H1 (cell line): ENCODE results near the gene PPP2R3A.

Source experiments
- CREB1 ChIP-seq: IDR thresholded peaks from 2 replicates; pipeline ENCODE4 v1.6.1; 2012; ENCODE audit warnings: inconsistent platforms
- EP300 ChIP-seq, 2 experiments: IDR thresholded peaks; 1 replicate in 1 of 2; 2 replicates in 1 of 2; pipeline ENCODE4 v1.6.1; 2011 to 2012; ENCODE audit warnings: low read depth in 2 of 2, low read length in 2 of 2, mild to moderate bottlenecking in 2 of 2, borderline replicate concordance in 1 of 2, inconsistent platforms in 1 of 2, moderate library complexity in 1 of 2
- JUND ChIP-seq: IDR thresholded peaks from 2 replicates; pipeline ENCODE4 v1.6.1; 2011; ENCODE audit warnings: mild to moderate bottlenecking, improper control_type of control experiment, low read length
- KDM5A ChIP-seq: fragments of 200-600 bp; IDR thresholded peaks from 2 replicates; pipeline ENCODE4 v1.7.1; 2012; ENCODE audit warnings: mild to moderate bottlenecking, low read length, inconsistent platforms, mixed read lengths
- POLR2A ChIP-seq, 2 experiments: IDR thresholded peaks; 1 replicate in 1 of 2; 2 replicates in 1 of 2; pipeline ENCODE4 v1.6.1; 2011; ENCODE audit warnings: low read depth in 2 of 2, low read length in 2 of 2, mild to moderate bottlenecking in 2 of 2; ENCODE audit errors: control extremely low read depth in 1 of 2
- POLR2AphosphoS5 ChIP-seq: IDR thresholded peaks from 2 replicates; pipeline ENCODE4 v1.6.1; 2011; ENCODE audit warnings: low read depth, low read length
- POU5F1 ChIP-seq: IDR thresholded peaks from 2 replicates; pipeline ENCODE4 v1.6.1; 2011; ENCODE audit warnings: low read depth, mild to moderate bottlenecking, low read length, moderate library complexity
- TAF1 ChIP-seq: IDR thresholded peaks from 2 replicates; pipeline ENCODE4 v1.6.1; 2011; ENCODE audit warnings: mild to moderate bottlenecking, low read depth, low read length
- TAF7 ChIP-seq: optimal IDR thresholded peaks from 2 replicates; pipeline ENCODE3; 2011; ENCODE audit warnings: low read depth, mild to moderate bottlenecking, inconsistent platforms, low read length, moderate library complexity, borderline replicate concordance
- YY1 ChIP-seq: IDR thresholded peaks from 2 replicates; pipeline ENCODE4 v1.6.1; 2011; ENCODE audit warnings: low read depth, mild to moderate bottlenecking, low read length
- TF ChIP-seq, protein P1 (sequence below), 3 experiments: IDR thresholded peaks; 1 replicate in 2 of 3; 2 replicates in 1 of 3; pipeline versions ENCODE4 v1.5.1 to v1.6.1; 2011; ENCODE audit warnings: low read length in 3 of 3, mild to moderate bottlenecking in 3 of 3, inconsistent platforms in 2 of 3, low read depth in 1 of 3, moderate library complexity in 1 of 3; ENCODE audit not compliant: insufficient read depth in 1 of 3; ENCODE audit errors: control extremely low read depth in 1 of 3
- TF ChIP-seq, protein P2 (sequence below): fragments of 300-600 bp; sonication (generic); IDR thresholded peaks from 2 replicates; pipeline ENCODE4 v1.7.1; 2012; ENCODE audit warnings: low read length, moderate library complexity, mild to moderate bottlenecking, inconsistent platforms; ENCODE audit not compliant: insufficient replicate concordance

DNA sequence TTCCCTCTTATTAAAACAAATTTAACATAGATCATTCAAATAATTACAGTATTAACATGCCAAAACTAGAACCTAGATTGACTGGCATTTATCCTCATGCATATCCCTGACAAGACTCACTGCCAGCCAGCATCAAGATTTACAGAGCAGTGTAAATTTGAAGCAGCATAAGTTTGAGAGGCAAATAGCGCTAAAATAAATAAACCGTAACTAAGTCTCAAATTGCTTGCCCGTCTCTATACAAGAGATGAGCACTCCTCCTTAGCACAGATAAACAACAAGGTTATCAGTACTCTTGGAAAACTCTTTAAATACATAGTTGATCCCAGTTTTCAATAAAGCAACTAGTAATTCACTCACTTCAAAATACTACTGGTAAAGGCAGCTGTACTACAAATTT is 201.0 kb downstream of the PPP2R3A start:
- TF ChIP-seq, protein P1, sequence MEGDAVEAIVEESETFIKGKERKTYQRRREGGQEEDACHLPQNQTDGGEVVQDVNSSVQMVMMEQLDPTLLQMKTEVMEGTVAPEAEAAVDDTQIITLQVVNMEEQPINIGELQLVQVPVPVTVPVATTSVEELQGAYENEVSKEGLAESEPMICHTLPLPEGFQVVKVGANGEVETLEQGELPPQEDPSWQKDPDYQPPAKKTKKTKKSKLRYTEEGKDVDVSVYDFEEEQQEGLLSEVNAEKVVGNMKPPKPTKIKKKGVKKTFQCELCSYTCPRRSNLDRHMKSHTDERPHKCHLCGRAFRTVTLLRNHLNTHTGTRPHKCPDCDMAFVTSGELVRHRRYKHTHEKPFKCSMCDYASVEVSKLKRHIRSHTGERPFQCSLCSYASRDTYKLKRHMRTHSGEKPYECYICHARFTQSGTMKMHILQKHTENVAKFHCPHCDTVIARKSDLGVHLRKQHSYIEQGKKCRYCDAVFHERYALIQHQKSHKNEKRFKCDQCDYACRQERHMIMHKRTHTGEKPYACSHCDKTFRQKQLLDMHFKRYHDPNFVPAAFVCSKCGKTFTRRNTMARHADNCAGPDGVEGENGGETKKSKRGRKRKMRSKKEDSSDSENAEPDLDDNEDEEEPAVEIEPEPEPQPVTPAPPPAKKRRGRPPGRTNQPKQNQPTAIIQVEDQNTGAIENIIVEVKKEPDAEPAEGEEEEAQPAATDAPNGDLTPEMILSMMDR (IDR thresholded peaks at IDR 0.05; ENCODE audit: control extremely low read depth in 1 of 3, insufficient read depth in 1 of 3, low read depth in 1 of 3, low read length in 3 of 3) = no peak
- TF ChIP-seq TAF1 (no peak), CREB1 (no peak), KDM5A (no peak), POLR2A (IDR thresholded peaks at IDR 0.05; ENCODE audit: control extremely low read depth in 1 of 2, low read depth in 2 of 2, low read length in 2 of 2) (no peak), JUND (no peak), POU5F1 (no peak), TAF7 (no peak), POLR2AphosphoS5 (no peak), YY1 (no peak), EP300 (IDR thresholded peaks at IDR 0.05; ENCODE audit: borderline replicate concordance in 1 of 2, low read depth in 2 of 2, low read length in 2 of 2) (no peak)
- TF ChIP-seq, protein P2, sequence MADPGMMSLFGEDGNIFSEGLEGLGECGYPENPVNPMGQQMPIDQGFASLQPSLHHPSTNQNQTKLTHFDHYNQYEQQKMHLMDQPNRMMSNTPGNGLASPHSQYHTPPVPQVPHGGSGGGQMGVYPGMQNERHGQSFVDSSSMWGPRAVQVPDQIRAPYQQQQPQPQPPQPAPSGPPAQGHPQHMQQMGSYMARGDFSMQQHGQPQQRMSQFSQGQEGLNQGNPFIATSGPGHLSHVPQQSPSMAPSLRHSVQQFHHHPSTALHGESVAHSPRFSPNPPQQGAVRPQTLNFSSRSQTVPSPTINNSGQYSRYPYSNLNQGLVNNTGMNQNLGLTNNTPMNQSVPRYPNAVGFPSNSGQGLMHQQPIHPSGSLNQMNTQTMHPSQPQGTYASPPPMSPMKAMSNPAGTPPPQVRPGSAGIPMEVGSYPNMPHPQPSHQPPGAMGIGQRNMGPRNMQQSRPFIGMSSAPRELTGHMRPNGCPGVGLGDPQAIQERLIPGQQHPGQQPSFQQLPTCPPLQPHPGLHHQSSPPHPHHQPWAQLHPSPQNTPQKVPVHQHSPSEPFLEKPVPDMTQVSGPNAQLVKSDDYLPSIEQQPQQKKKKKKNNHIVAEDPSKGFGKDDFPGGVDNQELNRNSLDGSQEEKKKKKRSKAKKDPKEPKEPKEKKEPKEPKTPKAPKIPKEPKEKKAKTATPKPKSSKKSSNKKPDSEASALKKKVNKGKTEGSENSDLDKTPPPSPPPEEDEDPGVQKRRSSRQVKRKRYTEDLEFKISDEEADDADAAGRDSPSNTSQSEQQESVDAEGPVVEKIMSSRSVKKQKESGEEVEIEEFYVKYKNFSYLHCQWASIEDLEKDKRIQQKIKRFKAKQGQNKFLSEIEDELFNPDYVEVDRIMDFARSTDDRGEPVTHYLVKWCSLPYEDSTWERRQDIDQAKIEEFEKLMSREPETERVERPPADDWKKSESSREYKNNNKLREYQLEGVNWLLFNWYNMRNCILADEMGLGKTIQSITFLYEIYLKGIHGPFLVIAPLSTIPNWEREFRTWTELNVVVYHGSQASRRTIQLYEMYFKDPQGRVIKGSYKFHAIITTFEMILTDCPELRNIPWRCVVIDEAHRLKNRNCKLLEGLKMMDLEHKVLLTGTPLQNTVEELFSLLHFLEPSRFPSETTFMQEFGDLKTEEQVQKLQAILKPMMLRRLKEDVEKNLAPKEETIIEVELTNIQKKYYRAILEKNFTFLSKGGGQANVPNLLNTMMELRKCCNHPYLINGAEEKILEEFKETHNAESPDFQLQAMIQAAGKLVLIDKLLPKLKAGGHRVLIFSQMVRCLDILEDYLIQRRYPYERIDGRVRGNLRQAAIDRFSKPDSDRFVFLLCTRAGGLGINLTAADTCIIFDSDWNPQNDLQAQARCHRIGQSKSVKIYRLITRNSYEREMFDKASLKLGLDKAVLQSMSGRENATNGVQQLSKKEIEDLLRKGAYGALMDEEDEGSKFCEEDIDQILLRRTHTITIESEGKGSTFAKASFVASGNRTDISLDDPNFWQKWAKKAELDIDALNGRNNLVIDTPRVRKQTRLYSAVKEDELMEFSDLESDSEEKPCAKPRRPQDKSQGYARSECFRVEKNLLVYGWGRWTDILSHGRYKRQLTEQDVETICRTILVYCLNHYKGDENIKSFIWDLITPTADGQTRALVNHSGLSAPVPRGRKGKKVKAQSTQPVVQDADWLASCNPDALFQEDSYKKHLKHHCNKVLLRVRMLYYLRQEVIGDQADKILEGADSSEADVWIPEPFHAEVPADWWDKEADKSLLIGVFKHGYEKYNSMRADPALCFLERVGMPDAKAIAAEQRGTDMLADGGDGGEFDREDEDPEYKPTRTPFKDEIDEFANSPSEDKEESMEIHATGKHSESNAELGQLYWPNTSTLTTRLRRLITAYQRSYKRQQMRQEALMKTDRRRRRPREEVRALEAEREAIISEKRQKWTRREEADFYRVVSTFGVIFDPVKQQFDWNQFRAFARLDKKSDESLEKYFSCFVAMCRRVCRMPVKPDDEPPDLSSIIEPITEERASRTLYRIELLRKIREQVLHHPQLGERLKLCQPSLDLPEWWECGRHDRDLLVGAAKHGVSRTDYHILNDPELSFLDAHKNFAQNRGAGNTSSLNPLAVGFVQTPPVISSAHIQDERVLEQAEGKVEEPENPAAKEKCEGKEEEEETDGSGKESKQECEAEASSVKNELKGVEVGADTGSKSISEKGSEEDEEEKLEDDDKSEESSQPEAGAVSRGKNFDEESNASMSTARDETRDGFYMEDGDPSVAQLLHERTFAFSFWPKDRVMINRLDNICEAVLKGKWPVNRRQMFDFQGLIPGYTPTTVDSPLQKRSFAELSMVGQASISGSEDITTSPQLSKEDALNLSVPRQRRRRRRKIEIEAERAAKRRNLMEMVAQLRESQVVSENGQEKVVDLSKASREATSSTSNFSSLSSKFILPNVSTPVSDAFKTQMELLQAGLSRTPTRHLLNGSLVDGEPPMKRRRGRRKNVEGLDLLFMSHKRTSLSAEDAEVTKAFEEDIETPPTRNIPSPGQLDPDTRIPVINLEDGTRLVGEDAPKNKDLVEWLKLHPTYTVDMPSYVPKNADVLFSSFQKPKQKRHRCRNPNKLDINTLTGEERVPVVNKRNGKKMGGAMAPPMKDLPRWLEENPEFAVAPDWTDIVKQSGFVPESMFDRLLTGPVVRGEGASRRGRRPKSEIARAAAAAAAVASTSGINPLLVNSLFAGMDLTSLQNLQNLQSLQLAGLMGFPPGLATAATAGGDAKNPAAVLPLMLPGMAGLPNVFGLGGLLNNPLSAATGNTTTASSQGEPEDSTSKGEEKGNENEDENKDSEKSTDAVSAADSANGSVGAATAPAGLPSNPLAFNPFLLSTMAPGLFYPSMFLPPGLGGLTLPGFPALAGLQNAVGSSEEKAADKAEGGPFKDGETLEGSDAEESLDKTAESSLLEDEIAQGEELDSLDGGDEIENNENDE = no peak
